ENCODE results near the gene SPG21.

Gene SPG21

DNA sequence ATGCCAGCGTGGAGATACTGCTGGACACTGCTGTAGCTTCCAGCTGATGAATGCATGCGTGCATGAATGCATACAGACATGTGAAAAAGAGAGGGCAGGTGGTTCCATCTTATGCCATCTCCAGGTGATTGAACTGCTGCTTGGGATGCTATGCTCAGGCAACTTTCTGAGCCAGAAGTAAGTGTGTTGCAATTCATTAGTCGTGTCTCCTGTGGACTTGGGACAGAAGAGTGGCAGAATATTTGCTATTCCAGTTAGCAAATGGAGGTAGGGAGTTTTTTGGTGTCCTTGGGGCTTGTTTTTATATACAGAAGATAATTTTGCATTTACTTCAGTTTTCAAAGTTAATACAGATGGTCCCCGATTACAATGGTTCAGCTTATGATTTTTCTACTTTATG is 44.8 kb downstream of the SPG21 start:
- Histone ChIP-seq H3K9me2 (replicated peaks; ENCODE audit: low read depth, low read length) (no peaks in the 10 kb centered on the region), H3K9ac (ENCODE audit: low read depth, low read length, poor library complexity, severe bottlenecking) (no peak overlapping the region), H3K9me3 (ENCODE audit: insufficient read depth, low read depth, low read length) (no peaks in the 10 kb centered on the region), H3K4me3 (ENCODE audit: low read length, poor library complexity, severe bottlenecking) (no peak overlapping the region), H3K79me2 (ENCODE audit: insufficient read depth, low read length) (no peaks in the 10 kb centered on the region), H3F3A (ENCODE audit: low read depth) (no peaks in the 10 kb centered on the region), H4K20me1 (ENCODE audit: insufficient read depth, low read length, poor library complexity, severe bottlenecking) (no peaks in the 10 kb centered on the region), H3K27me3 (ENCODE audit: insufficient read depth, low read length, poor library complexity, severe bottlenecking) (no peaks in the 10 kb centered on the region), H3K36me3 (ENCODE audit: insufficient read depth, low read length) (no peaks in the 10 kb centered on the region), H2AFZ (ENCODE audit: low read length) (no peak overlapping the region), H3K4me2 (ENCODE audit: low read depth, low read length, poor library complexity, severe bottlenecking) (no peak overlapping the region), H3K4me1 (ENCODE audit: insufficient read depth, low read length, poor library complexity, severe bottlenecking) (no peaks in the 10 kb centered on the region)
- no peak for TF ChIP-seq EZH2phosphoT487 (IDR thresholded peaks at IDR 0.05; ENCODE audit: borderline replicate concordance)
- no peak for TF ChIP-seq CTCF (conservative IDR thresholded peaks at IDR 0.05; ENCODE audit: low read length)

DNA sequence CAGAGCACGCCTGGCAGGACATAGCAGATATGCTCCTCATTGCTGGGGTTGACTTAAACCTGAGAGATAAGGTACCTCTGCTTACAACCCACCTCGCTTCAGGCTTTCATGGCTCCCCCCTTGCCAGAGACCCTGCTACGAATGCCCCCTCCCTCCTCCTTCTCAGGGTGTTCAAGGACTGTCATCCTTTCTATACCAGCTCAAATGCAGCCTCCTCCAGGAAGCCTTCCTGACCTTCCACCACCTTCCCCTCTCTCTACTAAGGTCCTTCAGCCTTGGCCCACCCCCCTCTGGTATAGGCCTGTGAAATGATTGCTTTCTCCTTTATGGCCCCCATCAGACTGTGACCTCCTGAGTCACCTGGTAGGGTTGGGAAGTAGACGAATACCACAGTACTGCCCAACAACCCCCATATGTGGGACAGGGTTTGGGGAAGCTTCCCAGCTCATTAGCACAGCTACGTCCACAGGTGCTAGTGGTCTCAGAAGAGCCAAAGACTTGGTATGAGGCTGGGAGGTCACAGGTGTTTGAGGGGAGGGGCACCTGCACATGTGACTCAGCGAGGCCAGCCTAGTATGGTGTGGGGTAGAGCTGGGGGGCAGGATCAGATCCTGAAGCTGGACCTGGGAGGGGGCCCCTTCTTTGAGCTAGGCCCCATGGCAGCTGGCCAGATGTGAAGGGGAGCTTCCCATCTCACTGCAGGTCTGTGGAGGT is 46.0 kb downstream of the SPG21 start:
- H3F3A ChIP-seq (ENCODE audit: low read depth): no peaks in the 10 kb centered on the region
- H4K20me1 ChIP-seq (ENCODE audit: insufficient read depth, low read length, poor library complexity, severe bottlenecking): no peaks in the 10 kb centered on the region
- no peaks in the 10 kb centered on the region for H3K9me2 ChIP-seq (replicated peaks; ENCODE audit: low read depth, low read length)
- no peak overlapping the region for H2AFZ ChIP-seq (ENCODE audit: low read length)
- no peak overlapping the region for H3K9ac ChIP-seq (ENCODE audit: low read depth, low read length, poor library complexity, severe bottlenecking)
- no peak overlapping the region for H3K4me2 ChIP-seq (ENCODE audit: low read depth, low read length, poor library complexity, severe bottlenecking)
- TF ChIP-seq CTCF (conservative IDR thresholded peaks at IDR 0.05; ENCODE audit: low read length) (no peak), EZH2phosphoT487 (IDR thresholded peaks at IDR 0.05; ENCODE audit: borderline replicate concordance) (no peak)
- H3K9me3 ChIP-seq (ENCODE audit: insufficient read depth, low read depth, low read length): no peaks in the 10 kb centered on the region
- H3K36me3 ChIP-seq (ENCODE audit: insufficient read depth, low read length): no peaks in the 10 kb centered on the region
- no peaks in the 10 kb centered on the region for H3K4me1 ChIP-seq (ENCODE audit: insufficient read depth, low read length, poor library complexity, severe bottlenecking)
- no peaks in the 10 kb centered on the region for H3K79me2 ChIP-seq (ENCODE audit: insufficient read depth, low read length)
- H3K4me3 ChIP-seq (ENCODE audit: low read length, poor library complexity, severe bottlenecking): no peak overlapping the region
- H3K27me3 ChIP-seq (ENCODE audit: insufficient read depth, low read length, poor library complexity, severe bottlenecking): no peaks in the 10 kb centered on the region

DNA sequence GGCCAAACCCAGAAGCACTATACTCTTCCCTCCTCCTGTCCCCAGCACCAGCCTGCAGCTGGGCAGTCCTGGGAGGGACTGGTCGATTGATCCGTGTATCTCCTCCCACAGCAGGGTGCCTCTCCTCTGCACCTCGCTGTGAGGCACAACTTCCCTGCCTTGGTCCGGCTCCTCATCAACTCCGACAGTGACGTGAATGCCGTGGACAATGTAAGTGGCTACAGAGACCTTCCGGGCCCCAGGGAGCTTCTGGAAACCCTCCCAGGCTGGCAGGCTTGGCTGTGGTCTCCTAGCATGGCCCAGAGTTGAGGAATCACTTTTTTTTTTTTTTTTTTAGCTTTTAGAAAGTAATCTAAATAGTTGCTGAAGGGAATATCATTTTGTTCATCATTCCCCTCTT is 47.4 kb downstream of the SPG21 start:
- no peak for TF ChIP-seq CTCF (conservative IDR thresholded peaks at IDR 0.05; ENCODE audit: low read length)
- no peak for TF ChIP-seq EZH2phosphoT487 (IDR thresholded peaks at IDR 0.05; ENCODE audit: borderline replicate concordance)
- Histone ChIP-seq H3K9me3 (ENCODE audit: insufficient read depth, low read depth, low read length) (no peaks in the 10 kb centered on the region), H3K9ac (ENCODE audit: low read depth, low read length, poor library complexity, severe bottlenecking) (no peak overlapping the region), H3K9me2 (replicated peaks; ENCODE audit: low read depth, low read length) (no peaks in the 10 kb centered on the region), H3K4me1 (ENCODE audit: insufficient read depth, low read length, poor library complexity, severe bottlenecking) (no peaks in the 10 kb centered on the region), H3K4me3 (ENCODE audit: low read length, poor library complexity, severe bottlenecking) (no peak overlapping the region), H3K36me3 (ENCODE audit: insufficient read depth, low read length) (no peaks in the 10 kb centered on the region), H3K4me2 (ENCODE audit: low read depth, low read length, poor library complexity, severe bottlenecking) (no peak overlapping the region), H4K20me1 (ENCODE audit: insufficient read depth, low read length, poor library complexity, severe bottlenecking) (no peaks in the 10 kb centered on the region), H3K79me2 (ENCODE audit: insufficient read depth, low read length) (no peaks in the 10 kb centered on the region), H2AFZ (ENCODE audit: low read length) (no peak overlapping the region), H3K27me3 (ENCODE audit: insufficient read depth, low read length, poor library complexity, severe bottlenecking) (no peaks in the 10 kb centered on the region), H3F3A (ENCODE audit: low read depth) (no peaks in the 10 kb centered on the region)
